NCI-H69 (cell line): ENCODE results near the gene NEURL1.

Source experiments
- DNase-seq: peaks from one replicate; lab custom pipeline; 2025; lab: John Stamatoyannopoulos, UW

Gene NEURL1

DNA sequence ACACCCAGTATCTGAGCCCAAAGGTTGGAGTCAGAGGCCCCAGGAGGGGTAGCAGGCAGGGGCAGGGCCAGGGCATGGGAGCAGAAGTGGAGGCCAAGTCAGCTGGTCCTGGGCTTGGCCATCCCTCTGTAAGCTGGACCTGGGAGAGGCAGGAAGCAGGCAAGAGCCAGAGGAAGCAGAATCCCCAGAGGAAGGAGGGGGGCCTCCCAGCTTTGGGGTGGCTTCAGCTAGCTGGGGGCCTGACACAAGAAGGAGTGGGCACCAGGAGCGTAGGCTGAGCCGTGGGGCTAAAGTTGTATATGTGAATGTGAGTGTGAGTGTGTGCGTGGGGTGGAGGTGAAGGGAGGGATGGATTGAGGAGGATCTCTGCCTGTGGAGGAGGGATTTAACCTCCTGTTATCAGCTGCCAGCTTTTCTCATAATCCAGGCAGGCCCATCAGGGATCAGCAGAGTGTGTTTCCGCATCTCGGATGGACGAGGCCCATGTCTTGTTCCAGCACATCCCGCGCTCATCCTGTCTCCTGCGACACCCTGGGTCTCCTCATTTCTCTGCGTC, 54.0 kb downstream of the NEURL1 start:
- DNase-seq, result no peak

DNA sequence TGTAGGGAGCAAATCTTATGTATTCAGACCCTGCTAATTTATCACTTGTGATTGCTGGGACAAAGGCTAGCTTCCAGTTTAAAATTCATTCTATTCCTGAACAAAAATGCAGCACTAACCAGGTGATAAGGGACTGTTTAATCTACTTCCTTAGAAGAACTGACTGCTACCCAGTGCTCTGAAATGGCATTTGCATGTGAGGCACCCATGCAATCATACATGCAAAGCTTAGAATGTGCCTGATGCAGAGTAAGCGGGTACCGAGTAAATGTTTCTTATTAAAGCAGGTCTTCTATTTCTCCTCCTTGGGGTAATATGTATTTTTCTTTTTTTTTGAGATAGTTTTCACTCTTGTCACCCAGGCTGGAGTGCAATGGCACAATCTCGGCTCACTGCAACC, 54.5 kb downstream of the NEURL1 start:
- DNase-seq, result no peak

DNA sequence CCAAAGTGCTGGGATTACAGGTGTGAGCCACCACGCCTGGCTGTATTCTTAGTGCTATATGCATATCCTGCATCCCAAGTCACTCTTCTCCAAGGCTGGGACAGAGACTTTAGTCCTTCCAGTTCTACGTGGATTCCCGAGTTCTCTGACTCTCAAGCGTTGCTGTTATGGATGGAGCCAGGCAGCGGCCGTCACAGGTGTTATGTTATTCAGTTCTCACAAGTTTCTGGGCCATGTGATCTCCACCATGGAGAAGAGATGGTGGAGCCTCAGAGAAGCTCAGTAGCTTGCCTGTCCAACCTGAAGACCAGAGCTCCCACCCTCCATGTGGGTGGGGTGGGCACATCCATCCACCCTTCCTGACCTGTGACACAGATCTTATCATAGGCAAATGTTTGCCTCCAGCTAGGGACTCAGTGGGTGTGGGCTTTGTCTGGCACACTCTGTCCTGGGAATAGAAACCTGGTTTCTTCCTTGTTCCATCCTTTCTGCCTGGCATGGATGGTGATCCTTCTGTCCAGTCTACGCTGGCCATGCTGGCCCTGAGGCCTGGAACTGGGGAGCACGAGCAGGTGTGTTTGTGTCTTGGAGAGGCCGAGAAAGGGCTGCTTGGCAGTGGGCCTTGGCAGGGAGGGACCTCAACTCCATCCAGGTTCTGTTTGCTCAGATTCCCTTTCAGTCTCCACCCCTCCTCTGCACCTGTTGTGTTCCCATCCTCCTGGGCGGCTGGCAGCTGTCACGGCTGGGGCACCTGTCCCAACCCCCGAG, 55.3 kb downstream of the NEURL1 start:
- peak; percentile 88 for DNase-seq

DNA sequence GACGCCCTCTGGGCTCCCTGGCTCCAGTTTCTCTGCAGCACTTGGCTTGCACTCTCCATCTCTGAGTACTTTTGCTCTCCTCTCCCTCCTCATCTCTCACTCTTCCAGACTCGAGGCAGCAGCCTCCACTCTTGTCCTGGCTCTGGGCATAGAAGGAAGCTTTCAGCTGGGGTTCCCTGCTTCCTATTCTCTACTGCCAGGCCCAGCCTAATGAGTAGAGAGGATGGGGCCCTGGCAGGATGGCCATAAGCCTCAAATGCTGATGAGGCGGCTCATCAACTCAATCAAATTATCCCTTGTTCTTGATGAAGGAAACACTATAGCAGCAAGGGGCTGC, 55.8 kb downstream of the NEURL1 start:
- DNase-seq, result no peak

DNA sequence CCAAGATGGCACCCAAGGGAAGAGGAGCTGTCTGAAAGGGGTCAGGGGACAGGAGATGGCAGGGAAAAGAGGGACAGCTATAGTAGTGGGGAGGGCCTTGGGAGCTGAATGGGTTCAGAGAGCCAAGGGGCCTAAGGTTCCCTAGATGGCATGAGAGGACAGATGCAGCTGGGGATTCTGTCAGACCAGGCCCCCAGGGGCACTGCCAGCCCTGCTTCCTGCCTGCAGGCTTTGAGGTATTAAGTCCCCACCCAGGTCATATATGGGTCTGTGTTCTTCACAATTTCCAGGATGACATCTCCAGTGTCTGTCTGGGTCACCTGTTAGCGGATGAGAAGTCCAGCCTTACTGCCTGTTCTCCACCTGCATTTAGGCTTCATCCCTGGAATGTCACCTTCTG, 56.7 kb downstream of the NEURL1 start:
- DNase-seq, result peak; percentile 10

DNA sequence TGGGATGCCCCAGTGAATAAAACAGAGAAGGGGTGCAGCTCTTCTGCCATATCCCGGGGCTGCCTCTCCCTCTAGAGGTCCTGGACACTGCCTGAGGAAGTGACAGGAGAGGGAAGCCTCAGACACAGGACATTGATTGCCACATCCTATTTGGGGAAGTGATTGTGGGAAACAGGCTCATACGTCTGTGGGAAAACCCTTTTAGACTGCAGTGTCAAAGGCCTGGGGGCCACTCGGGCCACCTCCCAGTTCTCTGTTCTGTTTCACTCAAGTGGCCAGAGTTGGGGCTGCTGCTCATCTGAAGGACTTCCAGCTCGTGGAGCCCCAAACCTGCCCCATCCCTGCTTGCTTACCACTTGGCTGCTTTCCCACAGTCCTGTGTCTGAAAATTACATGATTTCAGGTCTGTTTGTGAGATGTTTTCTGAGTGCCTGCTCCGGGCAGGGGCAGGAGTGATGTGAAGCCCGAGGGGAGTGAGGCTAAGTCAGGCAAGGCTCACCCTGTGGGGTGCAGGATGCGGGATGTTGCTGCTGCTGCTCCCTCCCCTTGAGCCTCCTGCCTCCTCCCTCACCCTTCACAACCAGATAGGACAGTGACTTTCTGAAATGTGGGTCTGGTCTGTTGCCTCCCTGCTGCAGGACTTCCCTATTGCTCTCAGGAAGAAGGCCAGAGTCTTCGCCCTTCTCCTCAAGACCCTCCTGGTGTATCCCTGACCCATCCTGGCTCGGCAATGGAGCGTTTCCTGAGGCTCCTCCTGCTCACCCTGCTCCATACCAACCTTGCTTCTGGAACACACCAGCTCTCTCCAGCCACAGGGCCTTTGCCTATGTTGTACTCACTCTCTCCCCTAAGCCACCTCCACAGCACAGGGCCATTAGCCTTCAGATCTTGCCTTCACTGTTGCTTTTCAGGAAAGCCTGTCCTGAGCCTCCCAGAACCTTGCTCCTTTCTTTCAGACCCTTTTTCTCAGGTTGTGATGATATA, 58.4 kb downstream of the NEURL1 start:
- DNase-seq, result no peak

DNA sequence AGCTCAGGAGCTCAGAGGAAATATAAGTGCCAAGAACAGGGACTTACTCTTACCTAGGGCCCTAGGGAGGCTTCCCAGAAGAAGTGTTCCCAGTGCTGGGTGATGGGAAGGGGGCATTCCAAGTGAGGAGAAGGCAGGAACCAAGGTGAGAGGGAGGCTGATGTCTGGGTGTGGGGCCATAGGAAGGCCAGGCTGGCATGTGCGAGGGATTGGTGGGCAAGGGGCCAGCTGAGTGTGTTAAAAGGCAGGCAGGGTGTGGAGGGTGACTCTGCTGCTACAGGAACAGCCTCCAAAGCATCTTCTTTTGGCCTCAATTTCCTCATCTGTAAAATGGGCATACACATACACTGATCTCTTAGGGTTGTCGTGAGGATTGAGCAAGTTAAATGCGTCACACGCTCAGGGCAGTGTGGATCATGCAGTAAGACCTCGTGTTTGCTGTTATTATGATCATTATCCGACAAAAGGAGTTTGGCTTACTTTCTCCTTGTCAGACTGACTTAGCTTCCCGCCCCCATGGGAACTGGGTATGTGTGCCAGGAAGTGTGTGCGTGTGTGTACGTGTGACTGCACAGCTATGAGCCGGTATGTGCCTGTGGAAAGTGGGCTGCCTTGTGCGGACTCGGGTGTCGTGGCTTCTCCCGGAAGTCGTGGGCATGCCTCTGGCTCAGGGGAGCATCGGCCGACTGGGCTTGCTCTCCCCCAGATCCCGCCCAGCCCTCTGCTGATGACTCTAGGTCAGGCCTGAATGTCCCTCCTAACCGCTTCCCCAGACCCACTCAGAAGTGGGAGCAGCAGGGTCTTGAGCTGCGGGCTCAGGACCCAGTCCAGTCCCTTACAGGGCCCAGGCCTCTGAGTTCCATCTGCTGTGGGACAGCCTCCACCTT, 59.6 kb downstream of the NEURL1 start:
- DNase-seq, result no peak

DNA sequence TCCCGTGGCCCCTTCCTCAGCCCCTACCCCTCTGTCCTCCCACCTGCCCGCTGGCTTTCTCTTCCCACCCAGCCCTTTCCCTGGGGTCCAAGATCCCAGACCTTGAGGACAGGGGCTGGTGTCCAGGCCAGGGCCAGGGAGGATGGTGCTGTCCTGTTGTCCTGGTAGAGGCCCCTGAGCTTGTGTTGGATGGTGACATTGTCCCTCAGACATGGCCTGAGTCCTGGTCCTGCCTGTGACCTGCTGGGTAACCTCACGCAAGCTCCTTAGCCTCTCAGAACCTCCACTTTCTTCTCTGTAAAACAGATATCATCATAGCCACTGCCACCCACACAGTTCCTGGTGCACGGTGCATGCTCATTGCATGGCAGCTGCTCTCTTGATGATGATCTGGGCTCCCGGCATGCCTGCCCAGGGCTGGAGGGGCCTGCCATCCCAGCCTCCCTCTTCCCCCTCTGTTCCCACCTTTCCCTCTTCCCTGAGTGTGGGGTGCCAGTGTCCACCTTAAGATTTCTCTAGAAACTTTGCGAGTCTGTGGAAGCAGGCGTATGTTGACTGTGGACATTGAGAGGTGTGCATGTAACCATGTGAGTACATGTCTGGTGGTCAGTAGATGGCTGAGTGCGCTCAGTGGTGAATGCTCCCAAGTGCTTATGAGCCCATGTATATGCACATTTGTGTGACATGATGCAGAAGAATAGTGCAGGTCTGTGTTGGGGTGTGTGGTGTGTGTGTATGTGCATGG, 60.4 kb downstream of the NEURL1 start:
- no peak for DNase-seq

DNA sequence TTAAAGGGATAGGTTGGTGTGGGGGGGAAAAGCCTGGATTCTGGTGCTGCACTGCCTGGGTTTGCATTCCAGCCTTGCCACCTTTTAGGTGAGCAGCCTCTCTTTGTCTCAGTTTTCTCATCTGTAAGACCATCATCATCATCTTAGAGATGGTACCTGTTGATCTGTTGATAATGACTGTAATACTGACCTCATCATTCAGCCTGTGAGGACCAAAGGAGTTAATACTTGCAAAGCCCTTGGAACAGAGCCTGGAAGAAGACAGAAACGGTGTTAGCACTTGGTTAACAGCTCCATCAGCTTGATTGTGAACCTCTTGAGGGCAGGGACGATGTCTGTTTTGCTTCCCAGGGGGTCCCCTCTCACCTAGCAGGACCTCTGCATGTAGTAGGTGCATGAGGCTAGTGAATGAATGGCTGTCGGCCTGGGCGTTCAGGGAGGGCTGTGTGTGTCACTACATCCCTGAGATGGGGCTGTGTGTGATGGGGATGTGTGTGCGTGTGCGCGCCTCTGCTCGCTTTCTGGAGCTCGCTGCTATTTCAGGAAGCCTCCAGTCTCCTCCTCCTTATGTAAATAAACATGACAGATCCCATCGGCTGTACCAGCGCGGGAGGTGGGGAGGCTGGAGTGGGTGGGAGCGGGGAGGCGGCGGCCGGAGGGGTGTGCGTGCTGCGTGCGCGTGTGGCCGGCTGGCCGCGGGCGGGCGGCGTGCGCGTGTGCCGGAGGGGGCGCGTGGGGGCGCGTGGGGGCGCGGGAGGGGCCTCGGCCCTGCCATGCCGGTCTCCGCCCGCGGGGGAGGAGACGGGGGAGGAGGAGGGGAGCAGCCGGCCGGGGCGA, 61.2 kb downstream of the NEURL1 start:
- peak; percentile 84 for DNase-seq

DNA sequence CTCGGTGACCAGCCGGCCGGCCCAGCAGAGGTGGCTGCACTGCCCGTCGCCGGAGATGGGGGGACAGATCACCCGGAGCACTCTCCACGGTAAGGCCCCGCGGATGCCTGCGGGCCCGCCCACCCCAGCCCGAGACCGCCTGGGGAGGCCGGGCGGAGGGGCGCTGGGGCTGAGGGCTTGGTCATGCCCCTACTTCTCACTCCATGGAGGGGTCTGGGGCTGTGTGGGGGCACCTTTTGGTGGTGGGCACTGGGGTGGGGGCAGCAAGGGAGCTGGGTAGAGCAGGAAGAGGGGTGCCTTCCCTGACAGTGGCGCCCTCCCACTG, 61.8 kb downstream of the NEURL1 start:
- no peak for DNase-seq

DNA sequence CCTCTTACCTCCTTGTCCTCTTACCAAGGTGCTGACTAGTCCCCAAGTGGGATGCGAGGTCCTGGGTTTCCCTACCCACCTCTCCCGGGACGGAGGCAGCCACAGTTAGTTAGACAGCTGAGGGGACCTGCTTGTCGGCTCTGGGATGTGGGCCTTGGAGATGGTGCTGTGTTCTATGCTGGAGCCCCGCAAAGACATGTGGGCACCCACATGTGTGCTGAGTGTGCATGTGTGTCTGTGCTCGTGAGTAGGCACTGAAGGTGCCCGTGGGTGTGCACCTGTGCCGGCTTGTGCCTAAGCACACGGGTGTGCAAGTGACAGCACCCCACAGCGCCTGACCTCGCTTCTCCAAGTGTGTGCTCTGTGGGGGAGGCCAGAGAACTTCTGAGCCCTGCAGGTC, 62.2 kb downstream of the NEURL1 start:
- no peak for DNase-seq

DNA sequence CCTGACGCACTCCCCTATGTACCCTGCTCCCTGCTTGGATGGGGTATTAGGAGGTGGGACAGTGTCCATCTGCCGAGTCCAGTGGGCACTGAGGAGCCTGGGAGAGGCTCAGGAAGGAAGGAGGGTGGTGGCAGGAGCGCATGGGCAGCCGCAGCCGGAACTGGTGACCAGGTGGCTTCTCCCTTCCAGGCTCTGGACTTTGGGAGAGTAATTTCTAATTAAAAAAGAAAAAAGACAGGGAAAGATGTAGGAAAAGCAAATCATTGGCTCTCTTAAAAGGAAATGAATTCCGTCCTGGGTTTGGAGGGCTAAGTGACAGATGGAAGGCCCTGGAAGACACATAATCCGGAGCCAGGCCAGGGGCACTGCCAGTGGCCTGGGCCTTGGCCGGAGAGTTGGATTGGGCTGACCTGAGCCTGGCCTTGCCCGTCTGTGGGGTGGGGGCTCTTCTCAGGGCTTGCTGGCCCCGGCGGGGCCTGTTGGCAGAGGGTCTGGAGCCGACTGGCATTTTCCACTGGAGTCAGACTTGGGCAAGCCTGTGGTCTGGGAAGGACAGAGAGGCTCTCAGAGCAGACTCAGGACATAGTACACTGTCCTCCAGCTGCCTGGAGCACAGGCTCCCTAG, 63.0 kb downstream of the NEURL1 start:
- no peak for DNase-seq

DNA sequence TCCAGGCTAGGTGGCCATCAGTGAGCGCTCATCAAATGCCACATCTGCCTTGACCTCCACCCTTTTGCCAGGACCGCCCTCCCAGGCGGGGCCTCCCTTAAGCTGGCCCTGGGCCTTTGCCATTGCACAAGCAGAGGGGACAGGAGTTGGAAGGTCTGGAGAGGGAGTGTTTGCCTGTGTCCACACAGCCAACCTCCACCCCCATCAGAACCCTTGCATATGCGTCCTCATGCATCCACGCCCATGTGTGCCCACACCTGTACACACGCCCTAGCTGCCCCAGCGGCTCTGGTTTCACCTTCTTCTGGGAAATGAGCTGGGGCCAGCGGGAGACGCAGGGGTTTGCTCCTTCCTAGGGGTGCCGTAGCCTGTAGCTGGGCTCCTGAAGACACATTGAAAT, 64.0 kb downstream of the NEURL1 start:
- DNase-seq, result no peak

DNA sequence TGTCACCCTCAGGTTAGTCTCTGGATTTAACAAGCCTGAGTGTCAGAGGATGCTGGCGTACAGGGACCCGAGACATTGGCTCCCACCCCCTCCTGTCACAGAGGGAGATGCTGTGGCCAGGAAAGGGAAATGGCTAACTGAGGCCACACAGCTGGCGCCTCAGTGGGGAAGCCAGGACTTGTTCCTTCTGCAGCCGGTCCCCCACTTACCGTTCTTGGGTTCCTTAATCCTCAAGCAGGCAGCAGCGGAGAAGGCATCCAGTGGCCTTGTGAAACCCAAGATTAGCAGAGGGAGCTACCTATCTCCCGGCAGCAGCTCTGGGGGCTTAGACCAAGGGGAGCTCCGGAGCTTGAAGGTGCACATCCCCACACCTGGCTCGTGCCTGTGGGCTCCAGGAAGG, 65.4 kb downstream of the NEURL1 start:
- no peak for DNase-seq

DNA sequence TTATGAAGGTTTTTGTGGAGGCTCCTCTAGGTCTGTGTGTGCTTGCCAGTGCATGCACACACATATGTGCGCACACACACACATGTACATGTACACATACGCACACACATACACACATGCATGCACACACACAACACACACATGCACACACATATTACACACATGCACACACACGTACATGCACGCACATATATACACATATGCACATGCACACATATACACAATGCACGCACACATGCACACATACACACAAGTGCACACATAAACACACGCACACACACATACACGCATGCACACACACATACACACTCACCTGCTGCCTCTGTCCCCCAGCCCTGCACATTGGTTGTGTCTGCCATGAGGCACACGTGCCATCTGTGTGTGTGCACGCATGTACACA, 66.3 kb downstream of the NEURL1 start:
- no peak for DNase-seq

DNA sequence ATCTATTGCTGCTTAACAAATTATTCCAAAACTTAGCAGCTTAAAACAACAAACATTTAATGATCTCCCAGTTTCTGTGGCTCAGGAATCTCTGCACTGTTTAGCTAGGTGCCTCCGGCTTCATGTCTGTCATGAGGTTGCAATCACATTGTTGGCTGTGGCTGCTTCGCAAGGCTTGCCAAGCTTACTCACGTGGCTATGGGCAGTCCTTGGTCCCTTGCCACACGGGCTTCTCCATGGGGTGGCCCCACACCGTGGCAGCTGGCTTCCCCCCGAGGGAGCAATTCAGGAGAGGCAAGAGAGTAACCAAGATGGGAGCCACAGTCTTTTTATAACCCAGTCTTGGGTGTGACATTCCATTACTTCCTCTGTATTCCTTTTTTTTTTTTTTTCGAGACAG, 67.4 kb downstream of the NEURL1 start:
- no peak for DNase-seq

DNA sequence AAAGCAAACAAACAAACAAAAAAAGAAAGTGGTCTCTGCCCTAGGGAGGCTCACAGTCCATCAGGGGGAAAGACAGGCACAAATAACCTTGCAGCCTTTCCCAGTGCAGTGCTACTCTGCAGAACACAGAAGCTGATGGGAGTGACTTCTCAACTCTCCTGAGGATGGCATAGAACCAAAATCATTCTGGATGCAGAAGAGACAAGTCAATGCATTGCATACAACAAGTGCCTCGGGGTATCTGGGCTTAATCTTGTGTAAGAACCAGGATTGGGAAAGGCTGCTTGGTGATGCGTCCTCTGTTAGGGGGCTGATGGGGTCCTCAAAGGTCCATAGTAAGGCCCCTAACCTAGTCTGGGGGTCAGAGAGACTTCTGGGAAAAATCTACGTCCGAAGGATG, 68.9 kb downstream of the NEURL1 start:
- DNase-seq, result no peak

DNA sequence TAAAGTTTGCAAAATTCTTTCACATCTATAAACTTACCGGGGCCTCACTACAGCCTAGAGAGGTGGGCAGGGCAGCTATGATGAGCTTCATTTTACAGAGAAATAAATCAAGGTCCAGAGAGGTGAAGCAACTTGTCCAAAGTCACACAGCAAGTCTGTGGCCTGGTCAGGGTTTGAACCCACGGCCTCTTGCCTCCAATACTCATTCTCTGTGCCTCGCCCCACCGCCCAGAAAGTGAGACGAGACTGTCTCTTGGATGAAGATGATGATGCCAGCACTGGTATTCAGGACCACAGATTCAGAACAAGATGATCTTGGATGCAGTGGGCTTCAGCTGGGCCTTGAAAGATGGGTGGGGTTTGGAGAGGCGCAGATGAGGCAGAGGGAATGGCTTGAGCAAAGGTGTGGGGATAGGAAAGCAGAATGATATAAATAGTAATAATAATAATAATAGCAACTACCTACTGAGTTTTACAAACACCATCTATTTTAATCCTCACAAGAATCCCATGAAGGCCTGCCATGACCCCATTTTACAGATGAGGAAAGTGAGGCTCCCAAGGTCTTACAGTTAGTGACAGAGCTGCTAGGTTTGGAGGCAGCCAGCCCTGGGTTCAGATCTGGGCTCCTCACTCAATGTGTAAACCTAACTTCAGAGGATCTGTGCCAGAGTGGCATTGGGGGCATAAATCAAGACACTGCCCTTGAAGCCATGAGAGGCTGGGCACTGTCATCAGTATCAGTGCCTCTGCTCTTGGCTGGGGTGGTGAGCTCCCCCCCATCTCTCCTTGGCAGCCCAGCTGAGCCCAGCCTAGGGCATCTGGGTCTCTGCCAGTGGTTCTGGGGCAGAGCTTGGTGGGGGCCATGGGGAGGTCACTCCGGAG, 70.0 kb downstream of the NEURL1 start:
- no peak for DNase-seq

DNA sequence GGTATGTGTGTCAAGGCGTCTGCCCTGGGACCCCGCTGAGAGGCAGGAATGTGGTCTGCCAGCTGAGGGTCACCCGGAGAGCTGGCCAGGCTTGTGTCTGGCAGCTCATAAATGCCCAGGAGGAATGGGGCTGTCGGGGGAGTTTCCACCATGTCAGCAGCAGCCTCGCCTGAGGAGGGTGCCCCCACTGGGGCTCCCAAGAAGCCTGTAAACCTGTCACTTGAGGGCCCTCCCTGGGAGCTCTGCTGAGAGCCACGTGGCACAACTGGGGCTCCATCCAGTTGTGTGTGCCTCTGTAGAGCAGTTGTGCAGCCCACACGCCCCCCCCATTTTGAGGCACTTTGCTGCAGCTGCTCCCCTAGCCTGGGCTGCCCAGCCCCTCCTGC, 70.6 kb downstream of the NEURL1 start:
- DNase-seq, result peak; percentile 24
